ENCODE measurements around the gene F3.

- TF ChIP-seq NFE2 (IDR thresholded peaks at IDR 0.05; ENCODE audit: low read depth), result no peak
- TF ChIP-seq SMC3 (conservative IDR thresholded peaks at IDR 0.05; ENCODE audit: insufficient read depth, low read depth, low read length), result no peak
- TF ChIP-seq ZBTB33 (CRISPR knock-in tag; IDR thresholded peaks at IDR 0.05), result no peak
- TF ChIP-seq MITF (IDR thresholded peaks at IDR 0.05), result no peak
- no peak for TF ChIP-seq ZHX1 (conservative IDR thresholded peaks at IDR 0.05; ENCODE audit: low read length)
- no peak for TF ChIP-seq ZNF639 (CRISPR knock-in tag; conservative IDR thresholded peaks at IDR 0.05 in 1 of 2, IDR thresholded peaks at IDR 0.05 in 1 of 2)
- TF ChIP-seq MAFK (IDR thresholded peaks at IDR 0.05; ENCODE audit: low read length), result no peak
- no peak for TF ChIP-seq CTCF (IDR thresholded peaks at IDR 0.05 in 2 of 3, conservative IDR thresholded peaks at IDR 0.05 in 1 of 3; ENCODE audit: insufficient read depth in 2 of 3, low read depth in 1 of 3, low read length in 3 of 3)
- TF ChIP-seq SRSF9 (IDR thresholded peaks at IDR 0.05; ENCODE audit: borderline replicate concordance, low read depth, low read length), result no peak
- TF ChIP-seq SOX6 (IDR thresholded peaks at IDR 0.05), result no peak
- no peak for TF ChIP-seq POLR2A (conservative IDR thresholded peaks at IDR 0.05)
- TF ChIP-seq U2AF1 (optimal IDR thresholded peaks at IDR 0.05; ENCODE audit: low read depth, low read length), result no peak
These were observed 61.9 kb downstream of the F3 start for GRCh38 chr1:94479682-94480081.

Measured in K562 (cell line).